ENCODE data around the gene MAF. TPM values are rescaled to one million over a fixed set of nuclear protein-coding genes. Genes with fewer than 3 reads are reported as not detected.
A peak's percentile ranks its signal among the peaks of the same experiment; 100 is the strongest.

MAF gene
- total and polyA plus RNA-seq, 11 donors, result 2.8 to 59.0 (median 11.3) TPM

DNA sequence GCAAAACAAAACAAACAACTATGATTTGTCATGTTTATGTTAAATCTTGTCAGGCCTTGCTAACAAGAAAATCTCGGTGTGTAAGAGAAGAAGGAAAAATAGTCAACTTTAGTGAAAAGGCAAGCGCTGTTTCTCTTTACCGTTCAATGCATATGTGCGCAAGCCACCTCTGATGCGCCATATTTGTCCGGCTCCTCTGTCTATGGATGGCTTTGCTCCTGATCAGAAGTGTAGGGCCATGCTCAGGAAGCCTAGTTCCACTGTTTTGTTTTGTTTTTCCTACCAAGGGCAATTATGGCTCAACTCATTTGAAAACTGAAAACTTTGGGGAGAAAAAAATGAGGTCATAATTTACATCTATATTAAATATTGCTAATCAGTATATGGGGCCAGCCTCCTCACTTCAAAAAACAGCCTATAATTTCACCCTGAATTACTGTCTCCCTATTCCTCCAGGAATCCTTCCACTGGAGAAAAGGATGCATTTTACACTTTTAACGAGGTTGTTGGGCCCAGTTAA, 4.5 kb downstream of the MAF start:
- intact Hi-C loops (cut with DNase I), result loop anchor here in 3 of 10 donors (10.0 kb wide), 2 partner anchors 671 to 1471 kb away; no protein-coding TSS in a partner anchor
- no peak for DNase-seq
- H3K27ac ChIP-seq, result peak overlapping the region in 11 of 12 donors; percentile 36 to 92 (median 63)
- peak overlapping the region in 11 of 12 donors; percentile 54 to 81 (median 67) for H3K4me3 ChIP-seq
- 63 to 79% (median 71%) methylated on average over 7 of the region's 7 CpGs for WGBS, 4 donors
- peaks cover 0 to 21% (median 0%) of the 10 kb centered on the region in 9 donors for H3K36me3 ChIP-seq
- TF ChIP-seq POLR2A (IDR thresholded peaks at IDR 0.05) (no peak), CTCF (IDR thresholded peaks at IDR 0.05) (no peak)
- no peaks in the 10 kb centered on the region for H3K27me3 ChIP-seq
- ATAC-seq, result no peak
- peaks cover 0 to 48% (median 0%) of the 10 kb centered on the region in 12 donors for H3K4me1 ChIP-seq
- no peaks in the 10 kb centered on the region for H3K9me3 ChIP-seq

DNA sequence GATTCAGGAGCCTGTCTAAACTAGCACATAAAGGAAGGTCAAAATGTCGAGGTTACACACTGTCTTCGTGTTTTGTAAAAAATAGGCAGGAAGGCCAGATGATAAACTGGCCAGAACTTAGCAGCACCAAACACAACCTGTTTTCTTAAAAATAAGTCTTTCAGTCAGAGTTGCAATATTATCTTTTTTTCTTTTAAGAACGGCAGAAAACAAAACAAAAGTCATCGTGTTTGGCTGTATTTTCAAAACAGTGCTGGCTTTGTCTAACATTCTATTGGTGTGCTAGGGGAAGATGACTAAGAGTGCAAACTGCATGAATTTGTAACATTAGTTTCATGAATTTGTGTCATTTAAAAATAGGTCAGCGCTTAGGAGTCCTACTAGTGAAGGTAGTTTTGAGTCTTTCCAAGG, 5.3 kb downstream of the MAF start:
- Histone ChIP-seq H3K27ac (peak overlapping the region in 11 of 12 donors; percentile 36 to 92 (median 63)), H3K4me3 (peak overlapping the region in 10 of 12 donors; percentile 55 to 81 (median 70)), H3K27me3 (no peaks in the 10 kb centered on the region), H3K4me1 (peaks cover 0 to 54% (median 0%) of the 10 kb centered on the region in 12 donors), H3K36me3 (peaks cover 0 to 21% (median 0%) of the 10 kb centered on the region in 9 donors), H3K9me3 (no peaks in the 10 kb centered on the region)
- DNase-seq, result no peak
- intact Hi-C loops (cut with DNase I), result loop anchor here in 3 of 10 donors (10.0 kb wide), 2 partner anchors 670 to 1470 kb away; no protein-coding TSS in a partner anchor
- ATAC-seq, result no peak
- WGBS, 4 donors, result 43 to 63% (median 55%) methylated on average over 5 of the region's 5 CpGs
- TF ChIP-seq POLR2A (IDR thresholded peaks at IDR 0.05) (no peak), CTCF (IDR thresholded peaks at IDR 0.05) (no peak)

DNA sequence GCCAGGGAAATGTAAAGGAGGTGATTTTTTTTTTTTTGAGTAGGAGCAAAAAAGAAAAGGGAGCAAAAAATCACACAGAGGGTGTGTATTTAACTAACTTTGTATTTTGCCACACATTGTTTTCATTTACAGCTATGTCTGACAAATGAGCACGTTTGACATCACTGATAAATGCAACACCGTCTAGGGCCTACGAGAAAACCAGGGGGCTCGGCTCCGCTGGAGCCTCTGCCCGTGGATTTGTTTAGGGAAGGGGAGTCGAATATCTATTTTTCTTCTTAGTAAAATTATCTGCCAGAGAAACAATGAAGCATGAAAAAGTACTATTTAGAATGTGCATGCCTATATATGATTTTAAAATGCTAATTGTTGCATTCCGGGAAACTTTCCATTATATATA, 6.8 kb downstream of the MAF start:
- no peak for TF ChIP-seq POLR2A (IDR thresholded peaks at IDR 0.05)
- no peak for TF ChIP-seq CTCF (IDR thresholded peaks at IDR 0.05)
- peaks cover 0 to 9% (median 5%) of the 10 kb centered on the region in 9 donors for H3K27me3 ChIP-seq
- H3K36me3 ChIP-seq, result peaks cover 0 to 21% (median 0%) of the 10 kb centered on the region in 9 donors
- WGBS, 4 donors, result 86 to 94% (median 88%) methylated on average over 8 of the region's 8 CpGs
- H3K9me3 ChIP-seq, result no peaks in the 10 kb centered on the region
- H3K27ac ChIP-seq, result peak overlapping the region in 7 of 12 donors; percentile 47 to 92 (median 59)
- DNase-seq (no peak), ATAC-seq (no peak)
- intact Hi-C loops (cut with DNase I), result loop anchor here in 3 of 10 donors (10.0 kb wide), 2 partner anchors 669 to 1469 kb away; no protein-coding TSS in a partner anchor
- peak overlapping the region in 6 of 12 donors; percentile 16 to 81 (median 74) for H3K4me3 ChIP-seq
- H3K4me1 ChIP-seq, result peaks cover 0 to 54% (median 5%) of the 10 kb centered on the region in 12 donors

DNA sequence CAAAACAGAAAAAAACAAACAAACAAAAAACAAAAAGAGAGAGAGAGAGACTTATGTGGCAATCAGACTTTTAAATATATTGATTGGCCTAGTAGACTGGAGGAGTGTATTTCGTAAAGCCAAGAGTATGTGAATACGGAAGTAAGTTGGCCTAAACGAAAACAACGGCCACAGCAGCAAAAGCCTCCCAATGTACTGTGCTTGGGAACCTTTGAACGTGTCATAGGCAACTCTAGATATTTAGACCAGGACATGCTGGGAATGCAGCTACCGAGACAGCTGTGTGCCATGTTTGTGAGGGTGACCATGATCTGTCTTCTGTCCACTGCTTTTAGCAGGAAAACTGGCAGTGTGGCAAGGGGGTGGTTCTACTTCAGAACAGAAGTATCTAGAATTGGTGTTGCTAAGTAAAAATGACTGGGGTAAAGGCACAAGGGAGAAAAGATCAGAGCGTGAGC, 7.4 kb downstream of the MAF start:
- intact Hi-C loops (cut with DNase I), result loop anchor here in 3 of 10 donors (10.0 kb wide), 2 partner anchors 668 to 1468 kb away; no protein-coding TSS in a partner anchor
- Histone ChIP-seq H3K4me3 (peak overlapping the region in 9 of 12 donors; percentile 3 to 78 (median 17)), H3K4me1 (peaks cover 0 to 54% (median 6%) of the 10 kb centered on the region in 12 donors), H3K27ac (peak overlapping the region in 11 of 12 donors; percentile 7 to 92 (median 59)), H3K9me3 (no peaks in the 10 kb centered on the region), H3K27me3 (peaks cover 0 to 15% (median 7%) of the 10 kb centered on the region in 9 donors), H3K36me3 (peaks cover 0 to 21% (median 0%) of the 10 kb centered on the region in 9 donors)
- ATAC-seq (peak; percentile 22 to 56 (median 38)), DNase-seq (peak in 2 of 5 donors; percentile 20 to 28)
- TF ChIP-seq CTCF (IDR thresholded peaks at IDR 0.05), result no peak
- no peak for TF ChIP-seq POLR2A (IDR thresholded peaks at IDR 0.05)
- 70 to 83% (median 76%) methylated on average over 7 of the region's 7 CpGs for WGBS, 4 donors
